HG03103 (cell line): ENCODE data around the gene STK10.

Experiments used
- ATAC-seq: cut with Tn5 transposase; IDR thresholded peaks from one replicate; pipeline ENCODE4 v1.9.1; 2021; ENCODE audit warnings: low read depth; ENCODE audit not compliant: unreplicated experiment

STK10 gene

GRCh38 chr5:171992305-171992704 is 195.7 kb downstream of the STK10 start:
- ATAC-seq, result no peak
